Stomach (tissue), 9 donors: Measurements from ENCODE around the gene PHACTR3. TPM values are rescaled to one million over a fixed set of nuclear protein-coding genes. Genes with fewer than 3 reads are reported as not detected.
A peak's percentile ranks its signal among the peaks of the same experiment; 100 is the strongest.

Experiments
- DNase-seq, 2 donors: peaks; one replicate each; pipeline versions ENCODE4 v3.0.0 to v3.0.0-alpha.2; 2013 to 2019
- H3K27ac ChIP-seq, 5 donors: fragments of 200-600 bp in 4 of 5; sonication (generic) in 4 of 5; one replicate each; pipeline ENCODE4 v1.5.1; 2013 to 2019; ENCODE audit warnings: mild to moderate bottlenecking in 1 of 5, moderate library complexity in 1 of 5
- H3K27me3 ChIP-seq, 3 donors: fragments of 200-600 bp; sonication (generic); one replicate each; pipeline ENCODE4 v1.5.1; 2017 to 2019; ENCODE audit warnings: mixed run types in 1 of 3
- H3K36me3 ChIP-seq, 4 donors: fragments of 200-600 bp; sonication (generic); 1 replicate in 3 of 4; 2 replicates in 1 of 4; pipeline ENCODE4 v1.5.1; 2016 to 2019
- H3K4me1 ChIP-seq, 4 donors: fragments of 200-600 bp; sonication (generic); one replicate each; pipeline ENCODE4 v1.5.1; 2016 to 2019
- H3K4me3 ChIP-seq, 4 donors: fragments of 200-600 bp; sonication (generic) in 3 of 4; one replicate each; pipeline ENCODE4 v1.5.1; 2016 to 2019; ENCODE audit warnings: mild to moderate bottlenecking in 1 of 4
- H3K9me3 ChIP-seq, 4 donors: fragments of 200-600 bp; sonication (generic); one replicate each; pipeline ENCODE4 v1.5.1; 2016 to 2019
- CTCF ChIP-seq, 7 experiments: fragments of 450-650 bp in 4 of 7; fragments of 200-600 bp in 3 of 7; sonication (generic) in 3 of 7; IDR thresholded peaks; one replicate each; pipeline ENCODE4 v1.5.1; 2016 to 2019; ENCODE audit warnings: antibody characterized with exemption in 7 of 7, control low read depth in 2 of 7, mild to moderate bottlenecking in 1 of 7
- EP300 ChIP-seq: sonication (generic); formaldehyde crosslinking; IDR thresholded peaks from one replicate; pipeline ENCODE4 v1.6.1; 2017; ENCODE audit warnings: antibody characterized with exemption
- POLR2A ChIP-seq, 4 donors: fragments of 450-650 bp; IDR thresholded peaks; one replicate each; pipeline ENCODE4 v1.6.1; 2016; ENCODE audit warnings: antibody characterized with exemption in 4 of 4, control low read depth in 2 of 4, mild to moderate bottlenecking in 1 of 4, moderate library complexity in 1 of 4
- POLR2AphosphoS5 ChIP-seq, 3 donors: sonication (generic); formaldehyde crosslinking; IDR thresholded peaks; one replicate each; pipeline ENCODE4 v1.6.1; 2016; ENCODE audit warnings: antibody characterized with exemption in 3 of 3
- WGBS, 5 donors: extraction: QIAGEN DNeasy Blood & Tissue Kit in 3 of 5; methylation state at CpG; one replicate each; pipeline versions ENCODE4 v1.1.5 to v1.1.7; 2013 to 2018; 5-methylcytosine and 5-hydroxymethylcytosine counted together
- intact Hi-C: fragments of 100-400 bp; cut with DNase I; formaldehyde crosslinking; loops from one replicate; pipeline ENCODE4 v1.15.1; 2023; ENCODE audit warnings: low total_unique reads
- polyA plus RNA-seq, 3 donors: library from polyadenylated mRNA; stranded (reverse); fragments of 200-250 nt; gene quantifications; one replicate each; pipeline ENCODE4 v1.2.3, GENCODE V29; 2013
- total RNA-seq, 5 donors: library from RNA; depleted of rRNA; stranded (reverse); fragments of >200 nt; gene quantifications; one replicate each; pipeline versions ENCODE4 v1.1.0 to v1.2.3, GENCODE V29; 2014 to 2016
- donor health status: healthy with polysubstance abuse.
- donor health status: Bipolar disorder and iron deficiency.
- donor health status: healthy.

PHACTR3 gene
- total and polyA plus RNA-seq, 8 donors: 0.55 to 3.7 (median 3.2) TPM; not detected in 3

- Histone ChIP-seq H3K4me1 (peaks cover 0 to 46% (median 18%) of the 10 kb centered on the region in 4 donors), H3K27ac (no peak overlapping the region), H3K4me3 (no peak overlapping the region), H3K9me3 (no peaks in the 10 kb centered on the region), H3K27me3 (peaks cover 0 to 69% (median 12%) of the 10 kb centered on the region in 3 donors), H3K36me3 (no peaks in the 10 kb centered on the region)
- intact Hi-C loops: loop anchor here (10.0 kb wide), 1 partner anchor 177 kb away; no protein-coding TSS in a partner anchor
- TF ChIP-seq POLR2A (IDR thresholded peaks at IDR 0.05): no peak
- TF ChIP-seq CTCF (IDR thresholded peaks at IDR 0.05): no peak
- no peak for TF ChIP-seq EP300
- DNase-seq: peak in 1 of 2 donors; percentile 59
- 26 to 33% (median 30%) methylated on average over 12 to 17 of the region's 17 CpGs for WGBS, 5 donors
Measured at GRCh38 chr20:59752101-59752586, 147.8 kb downstream of the PHACTR3 start.

GRCh38 chr20:59752704-59753460, 148.5 kb downstream of the PHACTR3 start:
- WGBS, 5 donors: 45 to 64% (median 59%) methylated on average over 19 to 20 of the region's 20 CpGs
- H3K4me3 ChIP-seq: no peak overlapping the region
- DNase-seq: peak in 1 of 2 donors; percentile 40
- no peaks in the 10 kb centered on the region for H3K36me3 ChIP-seq
- intact Hi-C loops: loop anchor here (10.0 kb wide), 1 partner anchor 178 kb away; no protein-coding TSS in a partner anchor
- no peaks in the 10 kb centered on the region for H3K9me3 ChIP-seq
- H3K27me3 ChIP-seq: peaks cover 0 to 69% (median 12%) of the 10 kb centered on the region in 3 donors
- H3K4me1 ChIP-seq: peaks cover 0 to 46% (median 18%) of the 10 kb centered on the region in 4 donors
- TF ChIP-seq EP300 (no peak), POLR2AphosphoS5 (IDR thresholded peaks at IDR 0.05) (no peak), POLR2A (IDR thresholded peaks at IDR 0.05) (no peak), CTCF (IDR thresholded peaks at IDR 0.05) (no peak)
- no peak overlapping the region for H3K27ac ChIP-seq

- WGBS, 5 donors: 63 to 76% (median 72%) methylated on average over 9 to 10 of the region's 10 CpGs
- TF ChIP-seq POLR2A (IDR thresholded peaks at IDR 0.05): no peak
- TF ChIP-seq POLR2AphosphoS5 (IDR thresholded peaks at IDR 0.05): no peak
- no peak for TF ChIP-seq CTCF (IDR thresholded peaks at IDR 0.05)
- no peak for TF ChIP-seq EP300
Measured at GRCh38 chr20:59753836-59754235, 149.5 kb downstream of the PHACTR3 start.

GRCh38 chr20:59754551-59754950, 150.2 kb downstream of the PHACTR3 start:
- TF ChIP-seq POLR2A (IDR thresholded peaks at IDR 0.05) (no peak), EP300 (no peak), CTCF (IDR thresholded peaks at IDR 0.05) (no peak), POLR2AphosphoS5 (IDR thresholded peaks at IDR 0.05) (no peak)
- WGBS, 5 donors: 46 to 63% (median 51%) methylated on average over 4 to 9 of the region's 9 CpGs
- H3K4me1 ChIP-seq: peaks cover 0 to 31% (median 14%) of the 10 kb centered on the region in 4 donors
- no peak overlapping the region for H3K27ac ChIP-seq
- no peak overlapping the region for H3K4me3 ChIP-seq
- intact Hi-C loops: loop anchor here (10.0 kb wide), 1 partner anchor 180 kb away; no protein-coding TSS in a partner anchor
- no peaks in the 10 kb centered on the region for H3K36me3 ChIP-seq
- no peaks in the 10 kb centered on the region for H3K9me3 ChIP-seq
- peaks cover 0 to 71% (median 12%) of the 10 kb centered on the region in 3 donors for H3K27me3 ChIP-seq
- DNase-seq: no peak

More at GRCh38 chr20:59753836-59754235, 149.5 kb downstream of the PHACTR3 start:
- intact Hi-C loops: loop anchor here (10.0 kb wide), 1 partner anchor 179 kb away; no protein-coding TSS in a partner anchor
- H3K27ac ChIP-seq: no peak overlapping the region
- peaks cover 0 to 38% (median 15%) of the 10 kb centered on the region in 4 donors for H3K4me1 ChIP-seq
- DNase-seq: no peak
- peaks cover 0 to 69% (median 12%) of the 10 kb centered on the region in 3 donors for H3K27me3 ChIP-seq
- H3K36me3 ChIP-seq: no peaks in the 10 kb centered on the region
- H3K9me3 ChIP-seq: no peaks in the 10 kb centered on the region
- no peak overlapping the region for H3K4me3 ChIP-seq
